HepG2 (cell line): ENCODE measurements around the gene PRSS38.

Experiments used
- SNAPC5 ChIP-seq: sonication (generic); formaldehyde crosslinking; IDR thresholded peaks from 2 replicates; pipeline ENCODE4 v1.8.1; 2023; ENCODE audit warnings: mild to moderate bottlenecking, missing genetic modification reagents, borderline replicate concordance
- TAF1 ChIP-seq: sonication (generic); formaldehyde crosslinking; IDR thresholded peaks from 2 replicates; pipeline ENCODE4 v1.4.0; 2020; ENCODE audit warnings: missing genetic modification reagents
- ZNF724P ChIP-seq: sonication (generic); formaldehyde crosslinking; IDR thresholded peaks from 2 replicates; pipeline ENCODE4 v1.8.0; 2022; ENCODE audit warnings: missing genetic modification reagents, borderline replicate concordance
- TF ChIP-seq, protein P1 (sequence below): sonication (generic); formaldehyde crosslinking; IDR thresholded peaks from 2 replicates; pipeline ENCODE4 v1.5.0; 2020; ENCODE audit warnings: mild to moderate bottlenecking, missing genetic modification reagents, moderate library complexity
- TF ChIP-seq, protein P2 (sequence below): IDR thresholded peaks from 2 replicates; pipeline ENCODE4 v1.6.1; 2016; ENCODE audit warnings: missing genetic modification reagents, missing compliant biosample characterization

- TF ChIP-seq TAF1 (CRISPR knock-in tag) (no peak), ZNF724P (CRISPR knock-in tag) (no peak), SNAPC5 (CRISPR knock-in tag) (no peak)
- TF ChIP-seq, protein P1, sequence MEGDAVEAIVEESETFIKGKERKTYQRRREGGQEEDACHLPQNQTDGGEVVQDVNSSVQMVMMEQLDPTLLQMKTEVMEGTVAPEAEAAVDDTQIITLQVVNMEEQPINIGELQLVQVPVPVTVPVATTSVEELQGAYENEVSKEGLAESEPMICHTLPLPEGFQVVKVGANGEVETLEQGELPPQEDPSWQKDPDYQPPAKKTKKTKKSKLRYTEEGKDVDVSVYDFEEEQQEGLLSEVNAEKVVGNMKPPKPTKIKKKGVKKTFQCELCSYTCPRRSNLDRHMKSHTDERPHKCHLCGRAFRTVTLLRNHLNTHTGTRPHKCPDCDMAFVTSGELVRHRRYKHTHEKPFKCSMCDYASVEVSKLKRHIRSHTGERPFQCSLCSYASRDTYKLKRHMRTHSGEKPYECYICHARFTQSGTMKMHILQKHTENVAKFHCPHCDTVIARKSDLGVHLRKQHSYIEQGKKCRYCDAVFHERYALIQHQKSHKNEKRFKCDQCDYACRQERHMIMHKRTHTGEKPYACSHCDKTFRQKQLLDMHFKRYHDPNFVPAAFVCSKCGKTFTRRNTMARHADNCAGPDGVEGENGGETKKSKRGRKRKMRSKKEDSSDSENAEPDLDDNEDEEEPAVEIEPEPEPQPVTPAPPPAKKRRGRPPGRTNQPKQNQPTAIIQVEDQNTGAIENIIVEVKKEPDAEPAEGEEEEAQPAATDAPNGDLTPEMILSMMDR (CRISPR knock-in tag), result no peak
- TF ChIP-seq, protein P2, sequence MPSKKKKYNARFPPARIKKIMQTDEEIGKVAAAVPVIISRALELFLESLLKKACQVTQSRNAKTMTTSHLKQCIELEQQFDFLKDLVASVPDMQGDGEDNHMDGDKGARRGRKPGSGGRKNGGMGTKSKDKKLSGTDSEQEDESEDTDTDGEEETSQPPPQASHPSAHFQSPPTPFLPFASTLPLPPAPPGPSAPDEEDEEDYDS (CRISPR knock-in tag), result no peak
These were observed 34.1 kb upstream of the PRSS38 start for GRCh38 chr1:227781314-227781930.
